SH-SY5Y (cell line): ENCODE measurements around the gene SACS.

Experiments
- GATA2 ChIP-seq: IDR thresholded peaks from 2 replicates; pipeline ENCODE4 v1.6.1; 2011; ENCODE audit warnings: mild to moderate bottlenecking, low read depth, low read length
- GATA3 ChIP-seq: IDR thresholded peaks from 2 replicates; pipeline ENCODE4 v1.6.1; 2011; ENCODE audit warnings: low read depth, mild to moderate bottlenecking, low read length, moderate library complexity

- TF ChIP-seq GATA2 (no peak), GATA3 (no peak)
Measured at GRCh38 chr13:23456437-23457210, 23.1 kb upstream of the SACS start.
